ENCODE results near the gene MRPL21.
A peak's percentile ranks its signal among the peaks of the same experiment; 100 is the strongest.
"Not testable (repeated sequence)": the region's sequence is repeated elsewhere in the genome, so short reads cannot be mapped to it uniquely, and the experiment has no call there.

The MRPL21 gene

DNA sequence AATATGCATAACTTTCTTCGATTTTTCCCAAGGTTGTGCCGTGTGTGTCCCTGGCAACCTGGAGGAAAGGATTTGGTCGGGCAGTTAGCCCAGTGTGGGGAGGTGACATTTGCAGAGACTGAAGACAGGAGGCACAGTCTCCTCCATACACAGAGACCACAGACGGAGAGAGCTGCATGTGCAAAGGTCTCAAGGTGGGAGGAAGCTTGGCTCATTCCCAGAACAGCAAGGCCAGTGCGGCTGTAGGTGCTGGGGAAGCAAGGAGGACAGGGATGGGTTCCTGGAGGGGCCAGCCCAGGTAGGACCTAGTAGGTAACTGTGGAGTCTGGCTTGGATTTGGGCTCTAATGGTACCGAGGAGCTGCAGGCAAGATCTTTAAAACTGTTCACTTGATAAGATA lies 41.2 kb downstream of the MRPL21 start:
- no peaks in the 10 kb centered on the region for H3K4me1 ChIP-seq
- TF ChIP-seq, protein P1, sequence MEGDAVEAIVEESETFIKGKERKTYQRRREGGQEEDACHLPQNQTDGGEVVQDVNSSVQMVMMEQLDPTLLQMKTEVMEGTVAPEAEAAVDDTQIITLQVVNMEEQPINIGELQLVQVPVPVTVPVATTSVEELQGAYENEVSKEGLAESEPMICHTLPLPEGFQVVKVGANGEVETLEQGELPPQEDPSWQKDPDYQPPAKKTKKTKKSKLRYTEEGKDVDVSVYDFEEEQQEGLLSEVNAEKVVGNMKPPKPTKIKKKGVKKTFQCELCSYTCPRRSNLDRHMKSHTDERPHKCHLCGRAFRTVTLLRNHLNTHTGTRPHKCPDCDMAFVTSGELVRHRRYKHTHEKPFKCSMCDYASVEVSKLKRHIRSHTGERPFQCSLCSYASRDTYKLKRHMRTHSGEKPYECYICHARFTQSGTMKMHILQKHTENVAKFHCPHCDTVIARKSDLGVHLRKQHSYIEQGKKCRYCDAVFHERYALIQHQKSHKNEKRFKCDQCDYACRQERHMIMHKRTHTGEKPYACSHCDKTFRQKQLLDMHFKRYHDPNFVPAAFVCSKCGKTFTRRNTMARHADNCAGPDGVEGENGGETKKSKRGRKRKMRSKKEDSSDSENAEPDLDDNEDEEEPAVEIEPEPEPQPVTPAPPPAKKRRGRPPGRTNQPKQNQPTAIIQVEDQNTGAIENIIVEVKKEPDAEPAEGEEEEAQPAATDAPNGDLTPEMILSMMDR (IDR thresholded peaks at IDR 0.05): no peak
- DNase-seq: no peak
- H3K4me3 ChIP-seq: no peak overlapping the region
- no peak overlapping the region for H3K27ac ChIP-seq
- H3K9me3 ChIP-seq: peaks cover 0 to 5% (median 5%) of the 10 kb centered on the region in 3 donors
- H3K27me3 ChIP-seq: no peaks in the 10 kb centered on the region
- intact Hi-C loops (cut with DNase I; ENCODE audit: low total_unique reads): no loop called here
- no peaks in the 10 kb centered on the region for H3K36me3 ChIP-seq

DNA sequence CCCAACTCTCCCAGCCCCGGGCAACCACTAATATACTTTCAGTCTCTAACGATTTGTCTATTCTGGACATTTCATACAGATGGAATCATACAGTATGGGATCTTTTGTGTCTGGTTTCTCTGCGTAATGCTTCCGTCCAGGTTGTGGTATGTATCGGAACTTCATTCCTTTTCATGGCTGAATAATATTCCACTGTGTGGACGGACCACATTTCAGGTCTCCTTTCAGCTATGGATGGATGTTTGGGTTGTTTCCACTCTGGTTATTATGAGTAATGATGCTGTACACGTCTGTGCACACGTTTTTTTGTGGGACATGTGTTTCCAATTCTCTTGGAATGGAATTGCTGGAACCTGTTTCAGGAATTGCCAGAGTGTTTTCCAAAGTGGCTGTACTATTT lies 44.5 kb downstream of the MRPL21 start:
- DNase-seq: no peak
- Histone ChIP-seq H3K4me1 (peaks cover 0 to 19% (median 15%) of the 10 kb centered on the region in 4 donors), H3K9me3 (peaks cover 0 to 5% (median 4%) of the 10 kb centered on the region in 3 donors), H3K27me3 (peaks cover 0 to 7% of the 10 kb centered on the region in 2 donors), H3K4me3 (no peak overlapping the region), H3K36me3 (no peaks in the 10 kb centered on the region), H3K27ac (no peak overlapping the region)
- intact Hi-C loops (cut with DNase I; ENCODE audit: low total_unique reads): no loop called here
- TF ChIP-seq, protein P1 (IDR thresholded peaks at IDR 0.05): no peak

DNA sequence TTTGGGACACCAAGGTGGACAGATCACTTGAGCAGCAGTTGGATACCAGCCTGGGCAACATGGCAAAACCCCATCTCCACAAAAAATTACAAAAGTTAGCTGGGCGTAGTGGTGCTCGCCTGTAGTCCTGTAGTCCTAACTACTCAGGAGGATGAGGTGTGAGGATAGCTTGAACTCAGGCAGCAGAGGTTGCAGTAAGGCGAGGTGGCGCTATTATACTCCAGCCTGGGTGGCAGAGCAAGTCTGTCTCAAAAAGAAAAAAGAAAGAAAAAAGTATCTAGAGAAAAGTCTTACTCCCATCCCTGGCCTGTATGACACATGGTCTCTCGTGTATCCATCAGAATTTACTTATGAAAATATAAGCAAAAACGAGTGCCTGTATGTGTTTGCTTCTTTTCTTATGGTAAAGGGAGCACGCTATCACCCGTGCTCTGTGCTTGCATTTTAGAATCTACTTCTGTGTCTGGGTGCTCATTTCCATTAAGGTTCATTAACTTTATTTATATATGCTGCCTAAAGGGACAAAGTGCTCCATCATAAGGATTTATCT lies 46.5 kb downstream of the MRPL21 start:
- DNase-seq: no peak
- TF ChIP-seq, protein P1 (IDR thresholded peaks at IDR 0.05): no peak
- Histone ChIP-seq H3K9me3 (no peaks in the 10 kb centered on the region), H3K27me3 (peaks cover 0 to 17% of the 10 kb centered on the region in 2 donors), H3K4me1 (peaks cover 0 to 20% (median 15%) of the 10 kb centered on the region in 4 donors), H3K27ac (no peak overlapping the region), H3K36me3 (no peaks in the 10 kb centered on the region), H3K4me3 (no peak overlapping the region)
- intact Hi-C loops (cut with DNase I; ENCODE audit: low total_unique reads): no loop called here

DNA sequence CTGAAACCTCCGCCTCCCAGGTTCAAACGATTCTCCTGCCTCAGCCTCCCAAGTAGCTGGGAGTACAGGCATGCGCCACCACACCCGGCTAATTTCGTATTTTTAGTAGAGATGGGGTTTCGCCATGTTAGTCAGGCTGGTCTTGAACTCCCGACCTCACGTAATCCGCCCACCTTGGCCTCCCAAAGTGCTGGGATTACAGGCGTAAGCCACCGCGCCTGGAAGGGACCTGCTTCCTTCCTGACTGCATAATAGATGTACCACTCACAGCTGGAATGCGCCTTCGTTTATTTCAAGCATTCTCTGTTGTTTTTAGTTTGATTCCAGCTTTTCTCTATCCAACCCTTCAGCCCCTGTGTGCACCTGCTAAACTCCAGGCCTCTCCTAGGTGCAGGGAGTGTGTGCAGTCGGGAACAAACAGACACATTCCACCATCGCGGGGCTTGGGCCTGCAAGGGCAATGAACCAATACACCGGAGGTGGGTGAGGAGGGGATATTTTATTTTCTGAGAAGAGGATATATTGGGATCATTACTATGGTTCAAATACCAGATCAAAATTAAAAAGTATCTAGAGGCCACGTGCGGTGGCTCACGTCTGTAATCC lies 47.1 kb downstream of the MRPL21 start:
- peaks cover 0 to 17% of the 10 kb centered on the region in 2 donors for H3K27me3 ChIP-seq
- H3K36me3 ChIP-seq; H3K9me3 ChIP-seq; DNase-seq; H3K4me3 ChIP-seq; H3K27ac ChIP-seq; intact Hi-C loops (cut with DNase I; ENCODE audit: low total_unique reads): not testable (repeated sequence)
- peaks cover 0 to 20% (median 15%) of the 10 kb centered on the region in 4 donors for H3K4me1 ChIP-seq

DNA sequence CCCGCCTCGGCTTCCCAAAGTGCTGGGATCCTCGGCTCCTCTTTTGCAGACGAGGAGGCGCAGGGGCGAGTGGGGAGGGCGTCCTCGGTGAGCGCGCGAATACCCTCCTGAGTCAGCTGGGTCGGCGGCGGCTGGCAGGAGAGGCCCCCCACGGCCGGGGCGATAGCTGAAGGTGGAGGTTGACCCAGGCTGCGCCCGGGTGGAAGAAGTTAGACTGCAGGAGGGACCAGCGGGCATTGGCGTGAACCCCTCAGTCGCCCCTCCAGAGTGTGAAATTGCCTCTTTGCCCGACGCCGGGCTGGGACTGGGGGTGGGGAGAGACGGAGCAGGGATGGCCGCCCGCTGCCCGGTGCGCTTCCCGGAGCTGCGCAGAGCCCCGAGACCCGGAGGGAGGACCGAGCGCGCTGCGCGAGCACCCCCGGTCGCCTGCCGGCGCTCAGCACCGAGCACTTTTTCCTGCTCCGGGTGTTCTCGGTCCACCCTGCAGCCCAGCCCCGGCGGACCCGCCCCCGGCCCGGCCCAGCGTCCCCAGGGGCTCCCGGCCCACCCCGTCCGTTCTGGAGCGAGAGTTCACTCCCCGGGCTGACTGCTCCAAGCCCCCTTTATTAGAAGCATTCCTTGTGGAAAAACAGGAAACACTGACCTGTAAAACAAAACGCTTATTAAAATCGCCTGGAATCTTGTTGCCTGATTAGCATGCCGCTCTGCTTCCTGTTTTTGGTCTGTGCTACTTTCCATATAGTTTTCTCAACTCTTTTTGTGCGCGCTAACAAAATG lies 48.2 kb downstream of the MRPL21 start:
- peak; percentile 58 to 79 for DNase-seq
- peaks cover 0 to 17% of the 10 kb centered on the region in 2 donors for H3K27me3 ChIP-seq
- TF ChIP-seq, protein P1 (IDR thresholded peaks at IDR 0.05): peak; percentile 29 to 39
- H3K4me1 ChIP-seq: peaks cover 0 to 20% (median 15%) of the 10 kb centered on the region in 4 donors
- peak overlapping the region; percentile 2 to 4 for H3K27ac ChIP-seq
- H3K9me3 ChIP-seq: no peaks in the 10 kb centered on the region
- H3K36me3 ChIP-seq: no peaks in the 10 kb centered on the region
- H3K4me3 ChIP-seq: peak overlapping the region; percentile 40 to 60
- intact Hi-C loops (cut with DNase I; ENCODE audit: low total_unique reads): no loop called here

Data from tibial artery (tissue), 4 donors.